Upper lobe of left lung (tissue), 6 donors: ENCODE measurements around the gene ALDOB. TPM values are rescaled to one million over a fixed set of nuclear protein-coding genes. Genes with fewer than 3 reads are reported as not detected.
A peak's percentile ranks its signal among the peaks of the same experiment; 100 is the strongest.

Experiments
- ATAC-seq, 2 donors: fragments of 200-7000 bp; cut with Tn5 transposase; one replicate each; pipeline ENCODE4 v1.9.1; 2022; ENCODE audit warnings: mild to moderate bottlenecking in 2 of 2, moderate library complexity in 2 of 2; ENCODE audit not compliant: low FRiP score in 2 of 2
- DNase-seq, 2 donors: peaks; one replicate each; pipeline ENCODE4 v3.0.0-alpha.2; 2019 to 2020
- H3K27ac ChIP-seq, 4 donors: fragments of 200-600 bp; sonication (generic); one replicate each; pipeline ENCODE4 v1.5.1; 2016 to 2019
- H3K27me3 ChIP-seq, 4 donors: fragments of 200-600 bp; sonication (generic); one replicate each; pipeline ENCODE4 v1.5.1; 2017 to 2019
- H3K36me3 ChIP-seq, 4 donors: fragments of 200-600 bp; sonication (generic); one replicate each; pipeline ENCODE4 v1.5.1; 2016 to 2019
- H3K4me1 ChIP-seq, 4 donors: fragments of 200-600 bp; sonication (generic); one replicate each; pipeline ENCODE4 v1.5.1; 2018 to 2019
- H3K4me3 ChIP-seq, 4 donors: fragments of 200-600 bp; sonication (generic); one replicate each; pipeline ENCODE4 v1.5.1; 2017 to 2019; ENCODE audit warnings: mild to moderate bottlenecking in 2 of 4, moderate library complexity in 1 of 4
- H3K9me3 ChIP-seq, 4 donors: fragments of 200-600 bp; sonication (generic); one replicate each; pipeline ENCODE4 v1.5.1; 2018 to 2019
- CTCF ChIP-seq, 6 experiments: fragments of 450-650 bp in 4 of 6; fragments of 200-600 bp in 2 of 6; sonication (generic) in 2 of 6; IDR thresholded peaks; one replicate each; pipeline ENCODE4 v1.5.1; 2016 to 2019; ENCODE audit warnings: antibody characterized with exemption in 6 of 6
- EP300 ChIP-seq, 4 donors: sonication (generic); formaldehyde crosslinking; IDR thresholded peaks; one replicate each; pipeline ENCODE4 v1.5.1; 2017; ENCODE audit warnings: antibody characterized with exemption in 4 of 4, control low read depth in 2 of 4
- POLR2A ChIP-seq, 4 donors: fragments of 450-650 bp; IDR thresholded peaks; one replicate each; pipeline ENCODE4 v1.5.1; 2016 to 2017; ENCODE audit warnings: antibody characterized with exemption in 4 of 4, mild to moderate bottlenecking in 2 of 4
- POLR2AphosphoS5 ChIP-seq, 2 donors: sonication (generic); formaldehyde crosslinking; IDR thresholded peaks; one replicate each; pipeline ENCODE4 v1.5.1; 2017; ENCODE audit warnings: antibody characterized with exemption in 2 of 2
- WGBS, 2 donors: methylation state at CpG; one replicate each; pipeline ENCODE4 v1.1.5; 2017 to 2018; 5-methylcytosine and 5-hydroxymethylcytosine counted together
- total RNA-seq, 6 donors: library from RNA; depleted of rRNA in 4 of 6; stranded (reverse); fragments of >200 nt in 4 of 6; gene quantifications; one replicate each; pipeline versions ENCODE4 v1.1.0 to v1.2.1, GENCODE V29; 2016 to 2021
- donor health status: DM: no; HTN: no; CAD: no; lungs with moderate emphysema.
- donor health status: DM: no; HTN: yes; CAD: no; lungs with severe emphysema.

ALDOB gene
- total RNA-seq, 6 donors from 2014 or later: 1.3 to 1.8 TPM; not detected in 4

DNA sequence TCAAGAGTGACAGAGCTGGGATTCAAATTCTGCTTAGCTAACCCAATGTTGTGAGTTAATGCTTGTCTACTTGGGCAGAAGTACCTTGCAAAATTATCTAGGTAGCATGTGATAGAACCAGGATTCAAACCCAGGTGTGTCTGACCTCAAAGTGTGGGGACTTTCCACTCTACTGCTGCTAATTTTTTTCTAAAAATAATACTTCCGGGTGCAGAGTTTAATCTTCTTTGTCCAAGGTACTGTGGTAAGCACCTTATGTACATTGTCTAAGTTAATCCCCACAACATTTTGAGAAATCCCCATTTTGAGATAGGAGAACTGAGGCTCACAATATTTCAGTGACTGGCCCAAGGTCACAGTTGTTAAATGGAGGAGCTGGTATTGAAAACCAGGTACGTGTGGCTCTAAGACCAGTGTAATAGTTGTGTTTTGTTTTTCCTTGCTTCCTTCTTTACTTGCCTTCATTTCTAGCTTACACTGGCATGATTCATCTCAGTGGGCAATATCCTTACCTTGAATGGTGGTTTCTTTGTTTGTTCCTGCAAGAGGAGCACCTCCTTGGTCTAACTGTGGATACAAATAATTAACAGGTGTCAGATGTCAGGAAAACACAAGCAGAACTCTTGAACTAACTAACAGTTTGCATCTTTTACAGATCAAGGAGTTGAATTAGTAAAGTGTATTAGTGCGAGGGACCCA, 7.5 kb downstream of the ALDOB start:
- Histone ChIP-seq H3K9me3 (no peaks in the 10 kb centered on the region), H3K27ac (no peak overlapping the region), H3K4me1 (no peaks in the 10 kb centered on the region), H3K4me3 (no peak overlapping the region), H3K27me3 (no peaks in the 10 kb centered on the region), H3K36me3 (no peaks in the 10 kb centered on the region)
- TF ChIP-seq CTCF (IDR thresholded peaks at IDR 0.05) (no peak), POLR2AphosphoS5 (IDR thresholded peaks at IDR 0.05) (no peak)
- DNase-seq (no peak), ATAC-seq (no peak)
- WGBS, 2 donors: 75 to 88% methylated on average over 3 of the region's 3 CpGs

- ATAC-seq (no peak), DNase-seq (peak in 1 of 2 donors; percentile 22)
- H3K4me1 ChIP-seq: no peaks in the 10 kb centered on the region
- H3K27me3 ChIP-seq: no peaks in the 10 kb centered on the region
- TF ChIP-seq EP300 (IDR thresholded peaks at IDR 0.05) (no peak), POLR2A (IDR thresholded peaks at IDR 0.05) (no peak), POLR2AphosphoS5 (IDR thresholded peaks at IDR 0.05) (no peak), CTCF (IDR thresholded peaks at IDR 0.05) (no peak)
- no peaks in the 10 kb centered on the region for H3K36me3 ChIP-seq
- H3K9me3 ChIP-seq: no peaks in the 10 kb centered on the region
- H3K27ac ChIP-seq: no peak overlapping the region
- 84 to 85% methylated on average over 8 of the region's 8 CpGs for WGBS, 2 donors
- H3K4me3 ChIP-seq: no peak overlapping the region
Observed at GRCh38 chr9:101427358-101427757, 8.2 kb downstream of the ALDOB start.

- H3K9me3 ChIP-seq: peaks cover 0 to 8% (median 5%) of the 10 kb centered on the region in 4 donors
- peak in 1 of 2 donors; percentile 34 for DNase-seq
- no peaks in the 10 kb centered on the region for H3K4me1 ChIP-seq
- ATAC-seq: no peak
- TF ChIP-seq POLR2AphosphoS5 (IDR thresholded peaks at IDR 0.05) (no peak), EP300 (IDR thresholded peaks at IDR 0.05) (no peak), POLR2A (IDR thresholded peaks at IDR 0.05) (no peak), CTCF (IDR thresholded peaks at IDR 0.05) (no peak)
- no peaks in the 10 kb centered on the region for H3K27me3 ChIP-seq
- 73% methylated on average over 5 of the region's 5 CpGs for WGBS, 2 donors
- no peaks in the 10 kb centered on the region for H3K36me3 ChIP-seq
- H3K4me3 ChIP-seq: no peak overlapping the region
- no peak overlapping the region for H3K27ac ChIP-seq
Observed at GRCh38 chr9:101421653-101422065, 13.9 kb downstream of the ALDOB start.

GRCh38 chr9:101419863-101420262, 15.7 kb downstream of the ALDOB start:
- Histone ChIP-seq H3K4me3 (no peak overlapping the region), H3K27ac (no peak overlapping the region), H3K9me3 (peaks cover 9 to 21% (median 11%) of the 10 kb centered on the region in 4 donors), H3K4me1 (no peaks in the 10 kb centered on the region), H3K27me3 (no peaks in the 10 kb centered on the region), H3K36me3 (no peaks in the 10 kb centered on the region)
- TF ChIP-seq CTCF (IDR thresholded peaks at IDR 0.05) (no peak), POLR2AphosphoS5 (IDR thresholded peaks at IDR 0.05) (no peak), POLR2A (IDR thresholded peaks at IDR 0.05) (no peak), EP300 (IDR thresholded peaks at IDR 0.05) (no peak)
- 81 to 82% methylated on average over 2 of the region's 2 CpGs for WGBS, 2 donors
- no peak for ATAC-seq
- DNase-seq: no peak
